Glomerular endothelial cell (primary cell): ENCODE measurements around the gene PDCL2. TPM values are rescaled to one million over a fixed set of nuclear protein-coding genes. Genes with fewer than 3 reads are reported as not detected.
"Not testable (repeated sequence)": the region's sequence is repeated elsewhere in the genome, so short reads cannot be mapped to it uniquely, and the experiment has no call there.

Experiments
- DNase-seq: peaks from one replicate; pipeline ENCODE4 v3.0.0-alpha.2; 2011; ENCODE audit warnings: low read depth, low spot score; ENCODE audit errors: extremely low read depth
- total RNA-seq: library from RNA; depleted of rRNA; stranded (reverse); fragments of >200 nt; gene quantifications from 2 replicates; pipeline ENCODE4 v1.2.3, GENCODE V29; 2015

The PDCL2 gene
- total RNA-seq, 1 donor from 2014 or later, result not detected

DNA sequence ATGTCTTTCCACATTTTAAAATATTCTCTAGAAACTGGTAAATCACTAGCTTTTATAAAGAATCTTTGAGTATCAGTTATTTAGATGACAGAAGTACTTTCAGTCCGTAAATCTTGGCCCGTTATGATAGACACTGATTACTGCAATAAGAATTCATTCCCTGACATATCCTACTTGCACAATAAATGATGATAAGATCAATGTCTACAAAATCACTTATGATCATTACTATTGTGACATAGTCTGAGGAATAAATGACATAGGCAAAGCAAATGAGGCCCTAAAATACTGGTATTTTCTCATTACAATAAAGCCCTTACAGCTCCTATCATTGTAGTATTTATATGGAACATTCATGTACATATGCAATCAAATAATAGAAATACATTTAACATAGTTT, 6.6 kb upstream of the PDCL2 start:
- DNase-seq, result no peak

DNA sequence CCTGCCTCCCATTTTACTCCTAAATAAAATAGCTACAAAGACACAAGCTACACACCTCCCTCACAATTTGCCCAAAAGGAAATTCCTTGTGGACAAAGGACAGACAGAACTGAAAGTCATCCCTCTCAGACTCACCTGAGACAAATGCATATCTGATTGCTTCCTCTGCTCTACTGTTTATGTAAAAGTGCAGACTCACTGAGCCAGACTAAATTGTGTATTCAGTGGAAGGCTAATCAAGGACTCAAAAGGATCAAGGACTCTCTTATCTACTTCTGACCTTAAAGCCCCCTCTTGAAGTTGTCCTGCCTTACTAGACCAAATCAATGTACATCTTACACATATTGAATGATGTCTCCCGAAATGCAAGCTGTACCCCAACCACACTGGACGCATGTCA, 3.9 kb downstream of the PDCL2 start:
- no peak for DNase-seq

DNA sequence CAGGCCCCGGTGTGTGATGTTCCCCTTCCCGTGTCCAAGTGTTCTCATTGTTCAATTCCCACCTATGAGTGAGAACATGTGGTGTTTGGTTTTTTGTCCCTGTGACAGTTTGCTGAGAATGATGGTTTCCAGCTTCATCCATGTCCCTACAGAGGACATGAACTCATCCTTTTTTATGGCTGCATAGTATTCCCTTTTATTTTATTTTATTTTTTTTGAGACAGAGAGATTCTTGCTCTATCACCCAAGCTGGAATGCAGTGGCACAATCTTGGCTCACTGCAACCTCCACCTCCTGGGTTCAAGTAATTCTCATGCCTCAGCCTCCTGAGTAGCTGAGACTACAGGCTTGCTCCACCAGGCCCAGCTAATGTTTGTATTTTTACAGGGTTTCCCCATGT, 9.3 kb downstream of the PDCL2 start:
- not testable (repeated sequence) for DNase-seq

DNA sequence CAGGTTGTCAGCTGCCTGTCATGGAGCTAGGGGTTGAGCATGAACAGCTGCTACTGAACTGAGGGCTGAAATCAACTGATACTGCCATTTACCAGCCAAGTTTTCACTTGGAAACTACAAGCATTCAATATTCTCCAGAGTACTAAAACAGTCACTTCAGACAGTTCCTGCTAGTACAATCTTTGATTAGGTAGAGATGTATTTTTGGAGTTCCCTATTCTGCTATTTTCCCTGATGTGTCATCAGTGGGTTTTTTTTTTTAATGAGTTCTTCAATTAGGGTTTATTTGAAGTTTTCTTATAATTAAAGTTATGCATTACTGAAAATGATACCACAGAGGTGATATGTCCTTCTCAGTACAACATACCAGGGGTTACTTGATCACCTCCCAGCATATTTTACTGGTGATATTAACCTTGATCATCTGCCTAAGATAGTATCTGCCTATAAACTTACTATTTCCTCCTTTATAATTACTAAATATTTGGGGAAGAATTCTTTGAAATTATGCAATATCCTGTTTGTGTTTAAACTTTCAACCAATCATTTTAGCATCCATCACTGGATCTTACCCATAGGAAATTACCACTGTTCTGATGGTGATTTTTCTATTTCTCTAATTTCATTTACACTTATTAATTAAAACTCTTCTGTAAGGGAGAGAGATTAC, 13.6 kb downstream of the PDCL2 start:
- DNase-seq, result no peak

DNA sequence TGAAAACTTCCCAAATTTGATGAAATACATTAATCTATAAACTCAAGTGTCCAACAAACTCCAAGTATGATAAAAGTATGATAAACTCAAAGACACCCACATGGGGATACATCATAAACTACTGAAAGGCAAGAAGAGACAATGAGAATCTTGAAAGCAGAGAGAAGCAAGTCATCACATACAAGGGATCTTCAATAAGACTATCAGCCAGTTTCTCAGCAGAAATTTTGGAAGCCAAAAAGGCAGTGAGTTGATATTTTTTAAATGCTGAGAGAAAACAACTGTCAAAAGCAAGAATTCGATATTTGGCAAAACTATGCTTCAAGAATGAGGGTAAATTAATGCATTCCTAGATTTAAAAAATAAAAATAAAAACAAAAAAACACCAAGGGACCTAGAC, 16.5 kb downstream of the PDCL2 start:
- no peak for DNase-seq

DNA sequence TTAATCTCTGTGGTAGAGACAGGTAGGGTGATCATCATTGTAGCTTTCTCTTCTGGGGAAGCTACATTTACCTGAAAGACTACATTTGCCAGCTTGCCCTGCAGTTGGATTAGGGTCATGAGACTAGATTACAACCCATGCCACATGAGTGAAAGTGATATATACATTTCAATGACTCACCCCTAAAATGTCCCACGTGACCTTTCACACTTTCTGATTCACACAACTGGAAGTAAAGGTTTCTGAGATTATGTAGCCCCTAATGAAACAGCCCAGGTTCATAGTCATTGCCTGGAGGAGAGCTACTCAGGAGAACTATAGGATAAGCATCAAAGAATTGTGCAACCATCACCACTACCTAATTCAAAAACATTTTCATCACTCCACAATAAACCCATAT, 17.8 kb downstream of the PDCL2 start:
- no peak for DNase-seq

DNA sequence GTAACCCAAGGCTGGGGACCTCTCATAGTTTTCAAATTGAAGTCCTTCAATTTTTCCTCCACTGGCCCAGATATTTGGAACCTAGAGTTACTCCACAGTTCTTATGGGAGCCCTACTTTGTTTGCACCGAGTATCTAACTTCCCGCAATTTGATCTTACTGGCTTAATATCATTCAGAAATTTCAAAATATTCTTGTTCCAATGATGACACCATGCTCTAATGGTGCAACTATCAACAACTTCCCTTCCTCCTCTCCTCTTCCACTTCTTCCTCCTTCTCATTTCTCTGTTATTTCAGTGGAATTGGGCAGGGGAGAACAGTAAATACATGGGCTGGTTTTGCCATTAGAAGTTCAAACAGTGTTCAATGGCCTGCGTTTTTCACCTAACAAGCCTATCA, 20.2 kb downstream of the PDCL2 start:
- no peak for DNase-seq

DNA sequence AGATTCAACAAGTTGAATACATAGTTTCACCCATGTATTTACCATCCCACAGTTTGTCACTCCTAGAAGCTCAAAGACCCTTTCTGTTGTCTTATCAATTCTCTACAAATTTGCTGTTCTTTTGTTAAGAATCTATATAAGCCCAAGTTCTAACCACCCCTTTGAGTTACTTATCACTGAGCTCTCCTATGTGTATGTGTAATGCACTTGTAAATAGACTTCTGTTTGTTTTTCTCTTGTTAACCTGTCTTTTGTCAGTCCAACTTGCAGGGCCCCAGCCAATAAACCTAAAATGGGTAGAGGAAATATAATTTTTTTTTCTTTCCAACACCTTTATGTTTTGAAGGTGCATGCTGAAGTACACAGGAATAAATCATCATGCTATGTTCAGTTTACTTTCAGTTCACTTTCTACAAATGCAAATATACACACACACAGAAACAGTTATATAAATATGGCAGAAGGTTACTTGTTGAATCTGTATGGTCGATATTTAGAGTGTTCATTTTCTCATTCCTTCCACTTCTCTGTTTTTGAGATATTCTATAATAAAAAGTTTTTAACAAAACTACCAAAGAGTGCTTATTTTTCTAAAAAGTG, 23.0 kb downstream of the PDCL2 start:
- DNase-seq, result no peak

DNA sequence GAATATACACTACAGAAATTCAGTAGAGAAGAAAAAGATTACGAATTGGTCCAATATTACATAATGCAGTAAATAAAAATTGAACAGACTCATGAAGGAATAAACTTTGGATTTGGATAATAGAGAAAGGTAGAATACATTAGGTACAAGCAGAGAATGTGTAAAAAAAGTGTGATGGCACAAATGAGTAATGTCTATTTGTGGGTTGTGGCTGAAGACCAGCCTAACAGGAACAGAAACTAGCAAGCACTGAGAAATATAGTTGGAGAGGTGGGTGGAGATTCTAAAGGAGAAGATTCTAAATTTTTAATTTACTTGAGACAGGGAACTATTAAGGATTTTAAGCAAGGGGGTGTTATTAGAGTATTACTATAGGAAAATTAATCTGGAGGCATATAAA, 30.2 kb downstream of the PDCL2 start:
- DNase-seq, result no peak

DNA sequence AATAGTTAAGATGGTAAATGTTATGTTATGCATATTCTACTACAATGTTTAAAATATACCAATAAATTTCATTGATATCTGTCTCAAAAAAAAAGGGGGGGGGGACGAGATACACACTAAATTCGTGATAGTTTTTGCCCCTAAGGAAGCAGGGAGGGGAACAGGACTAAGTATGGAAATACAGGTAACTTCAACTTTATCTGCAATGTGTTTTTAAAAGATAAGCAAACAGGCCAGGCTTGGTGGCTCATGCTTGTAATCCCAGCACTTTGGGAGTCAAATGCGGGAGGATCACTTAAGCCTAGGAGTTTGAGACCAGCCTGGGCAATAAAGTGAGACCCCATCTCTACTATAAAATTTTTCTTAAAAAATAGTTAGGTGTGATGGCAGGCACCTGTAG, 31.9 kb downstream of the PDCL2 start:
- DNase-seq, result no peak

DNA sequence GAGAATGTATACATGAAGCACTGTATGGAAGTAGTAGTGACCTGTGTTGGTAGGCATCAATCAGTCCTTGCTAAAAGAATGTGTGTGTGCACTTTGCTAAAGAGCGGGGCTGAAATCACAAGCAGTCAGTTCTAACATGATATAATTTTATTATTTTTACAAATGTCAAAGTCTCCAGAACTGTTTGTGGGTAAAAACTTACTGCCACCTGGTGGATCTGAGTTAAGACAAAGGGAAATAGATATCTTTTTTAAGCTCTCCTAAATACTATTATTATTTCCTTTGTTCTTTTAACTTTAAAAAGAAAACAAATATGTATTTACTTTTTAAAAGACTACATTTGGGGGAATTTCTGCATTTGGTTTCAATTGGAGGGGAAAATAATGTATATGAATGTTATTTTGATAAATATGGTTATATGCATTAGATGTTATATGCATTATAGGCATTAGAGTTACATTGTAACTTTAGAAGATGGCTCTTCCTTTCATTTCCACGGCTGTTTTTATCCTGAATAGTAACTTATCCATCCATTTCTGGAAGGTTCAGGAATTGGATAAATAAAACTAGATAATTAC, 37.5 kb downstream of the PDCL2 start:
- DNase-seq, result no peak

DNA sequence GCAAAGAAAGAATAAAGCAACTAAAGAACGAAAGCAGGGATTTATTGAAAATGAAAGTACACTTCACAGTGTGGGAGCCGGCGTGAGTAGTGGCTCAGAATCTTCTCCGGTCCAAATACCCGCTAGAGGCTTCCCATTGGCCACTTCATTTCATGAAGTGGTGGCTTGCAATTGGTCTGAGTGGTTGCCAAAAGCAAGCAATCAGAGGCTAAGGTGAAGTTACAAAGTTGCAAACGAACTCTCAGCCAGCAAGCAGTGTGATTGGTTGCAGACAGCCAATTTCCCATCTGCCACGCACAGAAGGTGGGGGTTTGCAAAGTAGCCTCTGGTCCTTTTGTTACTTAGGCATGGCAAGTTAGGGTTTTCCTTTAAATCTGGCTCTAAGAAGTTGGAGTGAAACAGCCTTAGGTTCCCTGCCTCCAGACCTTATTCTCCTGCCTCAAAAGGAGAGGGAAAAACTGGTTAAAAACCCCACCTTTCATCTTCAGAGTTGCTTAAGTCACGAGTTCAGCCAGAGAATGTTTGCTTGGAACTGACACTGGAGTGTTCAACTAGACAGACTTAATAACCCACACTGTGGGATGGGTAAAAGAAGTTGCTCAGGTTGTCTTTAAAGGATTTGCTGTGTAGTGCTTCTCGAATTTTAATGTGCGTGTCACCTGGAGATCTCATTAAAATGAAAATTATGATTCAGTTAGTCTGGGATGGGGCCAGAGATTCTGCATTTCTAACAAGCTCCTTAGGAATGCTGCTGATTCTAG, 38.4 kb downstream of the PDCL2 start:
- no peak for DNase-seq

DNA sequence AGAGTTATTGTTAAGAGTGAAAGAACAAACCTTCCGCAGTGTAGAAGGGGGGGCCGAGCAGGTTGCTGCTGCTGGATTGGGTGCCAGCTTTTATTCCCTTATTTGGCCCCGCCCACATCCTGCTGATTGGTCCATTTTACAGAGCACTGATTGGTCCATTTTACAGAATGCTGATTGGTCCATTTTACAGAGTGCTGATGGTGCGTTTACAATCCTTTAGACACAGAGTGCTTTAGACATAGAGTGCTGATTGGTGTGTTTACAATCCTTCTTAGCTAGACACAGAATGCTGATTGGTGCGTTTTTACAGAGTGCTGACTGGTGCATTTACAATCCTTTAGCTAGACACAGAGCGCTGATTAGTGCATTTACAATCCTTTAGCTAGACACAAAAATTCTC, 40.1 kb downstream of the PDCL2 start:
- DNase-seq, result not testable (repeated sequence)

DNA sequence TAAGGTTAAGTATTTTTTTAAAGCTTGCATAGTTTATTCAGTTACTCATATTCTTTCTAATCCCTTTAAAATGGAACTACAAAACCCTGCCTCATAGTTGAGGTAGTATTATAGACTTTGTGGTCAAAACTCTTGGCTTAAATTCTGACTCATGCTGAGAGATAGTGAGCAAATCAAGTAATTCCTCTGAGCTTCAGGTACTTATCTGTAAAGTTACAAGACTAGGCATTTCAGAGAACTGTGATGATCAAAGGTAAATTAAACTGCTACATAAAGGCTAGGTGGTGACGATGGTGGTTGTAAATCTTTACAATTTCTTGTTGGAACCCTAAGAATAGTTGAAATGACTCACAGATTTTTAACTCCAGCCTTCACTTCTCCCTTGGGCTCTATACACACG, 42.2 kb downstream of the PDCL2 start:
- no peak for DNase-seq

DNA sequence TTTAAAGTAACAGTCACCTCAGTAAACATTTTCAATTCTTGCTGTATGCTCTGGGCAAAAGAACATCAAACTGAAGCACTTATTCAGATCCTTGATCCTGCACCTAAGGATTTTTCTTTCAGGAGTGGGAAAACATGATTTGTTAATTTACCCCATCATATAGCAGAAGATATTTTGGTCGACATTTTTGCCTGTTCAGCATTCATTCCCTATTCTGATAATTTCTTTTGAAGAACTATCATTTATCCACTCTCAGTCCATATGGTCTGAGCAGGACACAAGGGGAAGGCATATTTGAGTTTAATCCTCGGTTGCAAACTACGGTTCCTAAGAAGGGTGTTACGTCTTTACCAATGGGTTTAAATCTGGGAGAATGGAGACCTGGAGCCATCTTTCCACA, 44.1 kb downstream of the PDCL2 start:
- DNase-seq, result no peak

DNA sequence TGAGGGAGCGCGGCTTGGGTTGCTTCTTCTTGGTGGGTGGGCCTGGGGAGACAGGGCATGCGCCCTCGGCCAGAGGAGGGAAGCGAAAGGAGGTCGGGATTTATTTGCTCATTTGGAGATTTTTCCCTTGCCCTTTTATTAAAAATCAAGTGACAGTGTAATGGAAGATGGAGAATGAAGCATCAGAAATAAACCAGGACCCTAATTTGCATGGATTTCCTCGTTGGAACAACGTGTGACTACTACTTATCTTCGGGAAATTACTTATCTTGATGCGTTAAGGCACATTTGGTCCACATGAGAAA, 44.6 kb downstream of the PDCL2 start:
- no peak for DNase-seq

DNA sequence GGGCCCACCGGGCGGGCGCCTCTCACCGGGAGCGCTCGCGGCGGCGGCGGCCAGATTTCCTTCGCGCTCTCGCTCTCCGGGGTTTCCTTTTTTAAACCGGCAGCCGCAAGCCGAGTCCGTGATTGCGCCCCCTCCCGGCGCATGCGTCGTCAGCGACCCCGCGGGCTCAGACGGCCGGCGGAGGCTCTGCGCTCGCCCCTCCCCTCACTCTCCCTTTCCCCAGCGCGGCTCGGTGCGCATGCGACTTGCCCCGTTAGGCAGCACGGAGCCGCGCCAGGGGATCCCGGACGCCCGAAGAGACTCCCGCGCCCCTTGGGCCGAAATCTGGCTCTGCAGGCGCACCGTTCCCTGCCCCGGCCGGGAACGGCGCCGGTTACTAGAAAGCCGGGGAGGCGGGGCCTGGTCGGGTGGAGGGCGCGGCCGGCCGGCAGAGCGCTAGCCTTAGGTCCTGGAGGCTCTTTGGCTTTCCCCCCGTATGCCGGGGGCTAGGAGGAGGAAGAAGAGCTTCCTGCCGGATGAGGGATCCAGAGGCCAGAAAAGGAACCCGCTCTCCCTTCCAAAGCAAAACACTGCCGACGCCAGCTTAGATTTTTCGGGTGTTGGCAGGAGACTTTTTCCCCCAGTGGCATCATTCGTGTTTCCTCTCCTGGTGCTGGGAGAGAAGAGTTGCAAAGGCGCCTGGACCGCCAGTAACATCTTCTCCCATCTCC, 45.1 kb downstream of the PDCL2 start, which contains the start of gene CLOCK:
Gene CLOCK (minus strand): TSS at position 154 of the 710 bp plus-strand sequence. CDS start 64,124 bp downstream, outside the sequence.
- no peak for DNase-seq

DNA sequence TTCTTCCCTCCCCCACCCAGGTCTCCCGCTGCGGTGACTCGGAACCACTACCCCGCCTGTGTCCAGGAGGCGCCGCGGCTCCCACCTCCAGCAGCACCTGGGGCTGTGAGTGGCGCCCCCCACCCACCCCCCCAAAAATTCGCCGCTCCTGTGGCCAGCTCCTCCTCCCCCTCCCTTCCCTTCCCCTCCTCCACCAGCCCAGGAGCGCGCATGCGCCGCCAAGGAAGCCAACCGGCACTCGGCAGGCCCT, 45.6 kb downstream of the PDCL2 start:
- DNase-seq, result no peak

DNA sequence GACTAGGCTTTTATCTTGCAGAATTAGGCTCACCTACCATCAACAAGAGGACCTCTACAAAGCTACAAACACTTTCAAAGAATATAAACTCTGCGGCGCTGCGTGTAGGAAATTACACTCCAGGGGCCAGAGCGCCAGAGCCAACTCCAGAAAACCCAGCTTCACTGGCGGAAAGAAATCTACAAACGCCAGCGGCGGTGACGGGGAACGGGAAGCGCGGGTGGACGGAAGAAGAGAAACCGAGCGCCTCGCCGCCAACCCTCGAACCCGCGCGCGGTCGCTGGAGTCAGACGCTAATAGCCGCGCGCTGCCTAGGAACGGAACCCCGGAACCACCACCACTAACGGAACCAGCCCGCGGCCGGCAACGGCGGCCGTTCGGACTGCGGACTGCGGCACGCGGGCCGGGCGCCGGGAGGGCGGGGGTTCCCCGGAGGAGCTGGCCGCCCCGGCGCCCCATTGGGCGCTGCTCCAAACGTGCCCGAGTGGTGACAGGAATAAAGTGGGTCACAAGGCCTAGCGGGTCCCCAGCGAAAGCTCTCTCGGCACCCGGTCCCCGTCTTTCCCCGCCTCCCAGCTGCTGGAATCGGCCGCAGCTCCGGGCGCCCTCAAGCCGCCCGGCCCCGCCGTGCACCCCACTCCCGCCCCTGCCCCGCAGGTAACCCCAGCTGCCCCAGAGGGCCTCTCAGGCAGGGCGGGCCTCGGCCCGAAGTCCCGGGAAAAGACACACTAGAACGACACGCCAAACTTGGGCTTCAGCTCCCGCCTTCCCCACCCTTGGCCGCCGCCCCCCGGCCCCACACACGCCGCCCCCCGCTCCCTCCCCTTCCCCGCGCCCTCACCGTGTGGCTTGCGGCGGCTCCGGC, 46.2 kb downstream of the PDCL2 start:
- DNase-seq, result no peak

DNA sequence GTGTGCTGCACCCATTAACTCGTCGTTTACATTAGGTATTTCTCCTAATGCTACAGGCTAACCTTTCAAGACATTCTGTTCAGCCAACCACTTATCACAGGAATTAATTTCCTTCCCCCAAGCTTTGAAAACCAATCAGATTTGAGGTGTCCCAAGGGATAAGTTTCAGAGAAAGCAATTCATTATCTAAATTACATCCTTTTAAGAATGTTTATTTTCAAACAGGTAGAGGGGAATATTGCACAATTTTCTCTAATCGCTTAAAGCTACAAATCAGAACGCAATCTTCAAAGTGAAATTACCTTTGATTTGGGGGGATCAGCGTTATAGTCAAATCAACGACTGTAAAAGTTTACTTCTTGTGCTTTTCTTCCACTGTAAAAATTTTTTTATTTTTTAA, 46.9 kb downstream of the PDCL2 start:
- no peak for DNase-seq

DNA sequence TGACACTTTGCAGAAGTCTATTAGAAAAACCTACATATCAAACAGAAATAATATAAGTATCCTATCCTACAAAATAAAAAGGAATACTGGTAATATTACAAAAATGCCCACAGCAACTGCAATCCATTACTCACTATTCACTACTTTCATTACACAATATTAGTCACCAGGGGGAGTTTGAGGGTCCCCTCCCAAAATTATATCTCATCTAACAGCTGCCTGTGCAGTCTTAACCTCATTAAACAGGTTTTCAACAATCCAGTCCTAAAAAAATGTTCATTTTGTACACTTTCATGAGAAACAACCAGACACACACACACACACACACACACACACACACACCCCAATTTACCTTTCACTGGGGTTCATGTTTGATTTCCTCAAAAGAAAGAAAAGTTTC, 48.2 kb downstream of the PDCL2 start:
- DNase-seq, result no peak
